HG03025 (cell line): ENCODE measurements around the gene AKR1C1.
"Not testable (repeated sequence)": the region's sequence is repeated elsewhere in the genome, so short reads cannot be mapped to it uniquely, and the experiment has no call there.

Experiments
- ATAC-seq: cut with Tn5 transposase; IDR thresholded peaks from one replicate; pipeline ENCODE4 v1.9.1; 2021; ENCODE audit warnings: mild to moderate bottlenecking, moderate library complexity; ENCODE audit not compliant: unreplicated experiment, low FRiP score

Gene AKR1C1

GRCh38 chr10:4981722-4982471 is 18.7 kb downstream of the AKR1C1 start:
- ATAC-seq = no peak

GRCh38 chr10:4982764-4983226 is 19.6 kb downstream of the AKR1C1 start:
- ATAC-seq = no peak

GRCh38 chr10:4983615-4984216 is 20.5 kb downstream of the AKR1C1 start:
- no peak for ATAC-seq

- ATAC-seq = no peak
Observed at GRCh38 chr10:4984223-4984622, 21.0 kb downstream of the AKR1C1 start.

- no peak for ATAC-seq
Observed at GRCh38 chr10:4984971-4985594, 21.9 kb downstream of the AKR1C1 start.

- ATAC-seq = not testable (repeated sequence)
Observed at GRCh38 chr10:4988000-4988641, 24.9 kb downstream of the AKR1C1 start.

GRCh38 chr10:4990217-4990616 is 27.0 kb downstream of the AKR1C1 start:
- no peak for ATAC-seq

GRCh38 chr10:4991463-4991862 is 28.2 kb downstream of the AKR1C1 start:
- ATAC-seq = not testable (repeated sequence)

GRCh38 chr10:4992564-4992963 is 29.3 kb downstream of the AKR1C1 start:
- not testable (repeated sequence) for ATAC-seq

- ATAC-seq = not testable (repeated sequence)
Observed at GRCh38 chr10:4994260-4994659, 31.0 kb downstream of the AKR1C1 start.

- no peak for ATAC-seq
Observed at GRCh38 chr10:4998671-4999070, 35.5 kb downstream of the AKR1C1 start.

- no peak for ATAC-seq
Observed at GRCh38 chr10:5002013-5002727, 39.0 kb downstream of the AKR1C1 start.

GRCh38 chr10:5003127-5004029 is 40.2 kb downstream of the AKR1C1 start, which contains the start of gene AKR1C2:
Gene AKR1C2 (minus strand): TSS chr10:5003857. CDS start chr10:5003835, 22 bp downstream.
- not testable (repeated sequence) for ATAC-seq

GRCh38 chr10:5004030-5004385 is 40.8 kb downstream of the AKR1C1 start:
- not testable (repeated sequence) for ATAC-seq

GRCh38 chr10:5004501-5004900 is 41.3 kb downstream of the AKR1C1 start:
- ATAC-seq = not testable (repeated sequence)

GRCh38 chr10:5008857-5009548 is 45.8 kb downstream of the AKR1C1 start:
- ATAC-seq = not testable (repeated sequence)

- not testable (repeated sequence) for ATAC-seq
Observed at GRCh38 chr10:5010043-5010442, 46.8 kb downstream of the AKR1C1 start.

- not testable (repeated sequence) for ATAC-seq
Observed at GRCh38 chr10:5011392-5011791, 48.2 kb downstream of the AKR1C1 start.

- no peak for ATAC-seq
Observed at GRCh38 chr10:5012595-5012994, 49.4 kb downstream of the AKR1C1 start.
